Measurements from ENCODE around the gene TMEM184C.

The TMEM184C gene

GRCh38 chr4:147617173-147617840, at the start of gene TMEM184C:
Gene TMEM184C (plus strand): TSS chr4:147617397. CDS start chr4:147617957, 560 bp downstream.
- peak; percentile 60 for DNase-seq

GRCh38 chr4:147570616-147571015, 46.6 kb upstream of the TMEM184C start:
- DNase-seq: no peak

GRCh38 chr4:147571036-147571770, 46.0 kb upstream of the TMEM184C start:
- no peak for DNase-seq

GRCh38 chr4:147576084-147576483, 41.1 kb upstream of the TMEM184C start:
- no peak for DNase-seq

GRCh38 chr4:147578051-147578476, 39.1 kb upstream of the TMEM184C start:
- no peak for DNase-seq

- DNase-seq: no peak
These were observed 38.6 kb upstream of the TMEM184C start for GRCh38 chr4:147578593-147578992.

- DNase-seq: no peak
These were observed 36.8 kb upstream of the TMEM184C start for GRCh38 chr4:147580396-147580795.

GRCh38 chr4:147581606-147582350, 35.4 kb upstream of the TMEM184C start:
- DNase-seq: no peak

- no peak for DNase-seq
These were observed 34.7 kb upstream of the TMEM184C start for GRCh38 chr4:147582386-147583060.

- no peak for DNase-seq
These were observed 33.3 kb upstream of the TMEM184C start for GRCh38 chr4:147583876-147584275.

GRCh38 chr4:147586032-147586431, 31.2 kb upstream of the TMEM184C start:
- DNase-seq: no peak

- DNase-seq: no peak
These were observed 30.6 kb upstream of the TMEM184C start for GRCh38 chr4:147586637-147587036.

- DNase-seq: no peak
These were observed 30.2 kb upstream of the TMEM184C start for GRCh38 chr4:147587041-147587440.

- DNase-seq: no peak
These were observed 27.6 kb upstream of the TMEM184C start for GRCh38 chr4:147589586-147589985.

- no peak for DNase-seq
These were observed 26.8 kb upstream of the TMEM184C start for GRCh38 chr4:147590249-147590920.

GRCh38 chr4:147591106-147591505, 26.1 kb upstream of the TMEM184C start:
- no peak for DNase-seq

GRCh38 chr4:147594107-147594506, 23.1 kb upstream of the TMEM184C start:
- no peak for DNase-seq

GRCh38 chr4:147594578-147594977, 22.6 kb upstream of the TMEM184C start:
- no peak for DNase-seq

GRCh38 chr4:147596377-147596776, 20.8 kb upstream of the TMEM184C start:
- DNase-seq: no peak

GRCh38 chr4:147596981-147597380, 20.2 kb upstream of the TMEM184C start:
- no peak for DNase-seq

- DNase-seq: no peak
These were observed 19.6 kb upstream of the TMEM184C start for GRCh38 chr4:147597561-147597960.

- no peak for DNase-seq
These were observed 18.0 kb upstream of the TMEM184C start for GRCh38 chr4:147599206-147599605.

- no peak for DNase-seq
These were observed 17.4 kb upstream of the TMEM184C start for GRCh38 chr4:147599769-147600168.

Data from SIG-M5 (cell line).